ENCODE results near the gene NF1. TPM values are rescaled to one million over a fixed set of nuclear protein-coding genes. Genes with fewer than 3 reads are reported as not detected.
"Not testable (repeated sequence)": the region's sequence is repeated elsewhere in the genome, so short reads cannot be mapped to it uniquely, and the experiment has no call there.

NF1 gene
- total RNA-seq, 1 experiment from 2014 or later = 57.0 TPM

GRCh38 chr17:31064707-31065106 lies 30.1 kb upstream of the NF1 start:
- H3K4me3 ChIP-seq = no peak overlapping the region
- no peak for DNase-seq
- no peaks in the 10 kb centered on the region for H3K36me3 ChIP-seq
- H3K4me1 ChIP-seq = peaks cover 15% of the 10 kb centered on the region
- H3K27me3 ChIP-seq = no peaks in the 10 kb centered on the region
- H3K9me3 ChIP-seq (replicated peaks) = peaks cover 4% of the 10 kb centered on the region; the same call in 1 of the 2 replicates
- no peak overlapping the region for H3K27ac ChIP-seq

- peak; percentile 30 to 82 for DNase-seq
- Histone ChIP-seq H3K4me3 (no peak overlapping the region), H3K27ac (peak overlapping the region; percentile 94), H3K9me3 (replicated peaks) (peaks cover 4% of the 10 kb centered on the region; the same call in 1 of the 2 replicates), H3K36me3 (no peaks in the 10 kb centered on the region), H3K4me1 (peaks cover 22% of the 10 kb centered on the region), H3K27me3 (no peaks in the 10 kb centered on the region)
Measured at GRCh38 chr17:31067691-31068184, 27.0 kb upstream of the NF1 start.

DNA sequence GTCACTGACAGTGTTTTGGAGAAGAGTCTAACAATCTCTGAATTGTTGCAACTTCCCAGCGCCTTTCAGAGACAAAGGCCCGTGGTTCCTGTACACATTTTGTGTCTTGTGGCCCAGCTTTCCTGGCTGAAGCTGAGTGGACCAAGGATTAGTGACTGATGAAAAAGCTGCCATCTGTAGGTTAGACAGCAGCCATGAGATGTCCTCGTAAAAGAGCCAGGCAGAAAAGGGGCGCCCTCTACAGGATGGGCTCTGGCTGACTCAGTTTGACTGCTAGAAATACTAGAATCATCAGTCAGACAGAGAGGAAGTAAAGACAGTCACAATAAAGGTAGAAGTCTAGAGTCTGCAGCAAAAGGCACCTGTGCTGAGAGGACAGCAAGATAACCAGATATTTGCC lies 26.5 kb upstream of the NF1 start:
- peaks cover 22% of the 10 kb centered on the region for H3K4me1 ChIP-seq
- H3K27me3 ChIP-seq = no peaks in the 10 kb centered on the region
- peaks cover 4% of the 10 kb centered on the region; the same call in 1 of the 2 replicates for H3K9me3 ChIP-seq (replicated peaks)
- no peak overlapping the region for H3K4me3 ChIP-seq
- H3K36me3 ChIP-seq = no peaks in the 10 kb centered on the region
- H3K27ac ChIP-seq = peak overlapping the region; percentile 94
- DNase-seq = peak; percentile 69 to 79

- Histone ChIP-seq H3K27ac (no peak overlapping the region), H3K4me1 (peaks cover 25% of the 10 kb centered on the region), H3K4me3 (no peak overlapping the region), H3K36me3 (no peaks in the 10 kb centered on the region), H3K27me3 (no peaks in the 10 kb centered on the region), H3K9me3 (replicated peaks) (no peaks in the 10 kb centered on the region)
- peak in 1 of 2 experiments; percentile 24 for DNase-seq
Measured at GRCh38 chr17:31072186-31072585, 22.6 kb upstream of the NF1 start.

GRCh38 chr17:31073411-31073810 lies 21.4 kb upstream of the NF1 start:
- H3K27ac ChIP-seq = no peak overlapping the region
- no peaks in the 10 kb centered on the region for H3K27me3 ChIP-seq
- H3K9me3 ChIP-seq (replicated peaks) = no peaks in the 10 kb centered on the region
- H3K36me3 ChIP-seq = no peaks in the 10 kb centered on the region
- H3K4me3 ChIP-seq = no peak overlapping the region
- H3K4me1 ChIP-seq = peaks cover 13% of the 10 kb centered on the region
- no peak for DNase-seq

GRCh38 chr17:31074772-31075555 lies 19.8 kb upstream of the NF1 start:
- no peak overlapping the region for H3K27ac ChIP-seq
- H3K36me3 ChIP-seq = no peaks in the 10 kb centered on the region
- no peaks in the 10 kb centered on the region for H3K9me3 ChIP-seq (replicated peaks)
- peak; percentile 55 to 60 for DNase-seq
- no peak overlapping the region for H3K4me3 ChIP-seq
- no peaks in the 10 kb centered on the region for H3K27me3 ChIP-seq
- H3K4me1 ChIP-seq = peaks cover 10% of the 10 kb centered on the region; the same call in 1 of the 2 replicates

DNA sequence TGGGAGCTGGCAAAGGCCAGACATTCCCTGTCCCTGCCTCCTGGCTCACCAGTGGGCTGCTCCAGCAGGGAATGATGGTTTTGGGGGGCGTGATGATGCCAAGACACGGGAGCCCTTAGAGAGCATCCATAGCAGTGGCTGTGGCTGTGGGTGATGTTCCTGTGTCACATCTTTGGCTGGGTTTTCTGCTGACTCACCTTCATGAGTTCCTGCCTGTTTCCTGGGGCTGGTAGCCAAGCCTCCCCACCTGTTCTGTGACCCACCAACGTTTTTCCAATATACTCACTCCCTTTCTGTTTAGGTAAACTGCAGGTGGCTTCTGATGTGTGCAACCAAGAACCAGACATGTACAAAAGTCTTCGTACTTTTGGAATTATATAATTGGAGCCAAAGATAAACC lies 16.5 kb upstream of the NF1 start:
- Histone ChIP-seq H3K4me1 (peaks cover 3% of the 10 kb centered on the region; the same call in 1 of the 2 replicates), H3K4me3 (no peak overlapping the region), H3K27me3 (no peaks in the 10 kb centered on the region), H3K27ac (no peak overlapping the region), H3K36me3 (no peaks in the 10 kb centered on the region), H3K9me3 (replicated peaks) (no peaks in the 10 kb centered on the region)
- no peak for DNase-seq

DNA sequence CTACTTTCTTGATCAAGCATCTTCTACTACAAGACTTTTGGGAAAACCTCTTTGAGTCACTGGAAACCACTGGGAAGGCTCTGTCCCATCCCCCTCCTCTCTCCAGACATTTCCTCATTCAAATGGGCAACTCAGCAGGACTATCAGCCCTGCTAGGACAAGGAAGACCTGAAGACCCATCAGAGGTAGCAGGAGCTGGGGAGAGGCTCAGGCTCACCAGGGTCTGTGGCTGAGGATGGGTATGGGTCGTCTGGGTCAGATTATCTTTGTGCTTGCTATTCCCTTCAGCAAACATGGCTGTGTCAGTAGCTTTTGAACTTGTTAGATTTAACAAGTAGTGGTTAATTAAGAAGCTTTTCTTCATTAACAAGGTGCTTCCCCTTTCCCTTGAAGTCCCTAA lies 15.0 kb upstream of the NF1 start:
- H3K9me3 ChIP-seq (replicated peaks) = no peaks in the 10 kb centered on the region
- no peaks in the 10 kb centered on the region for H3K4me1 ChIP-seq
- no peak overlapping the region for H3K27ac ChIP-seq
- H3K4me3 ChIP-seq = no peak overlapping the region
- DNase-seq = no peak
- H3K36me3 ChIP-seq = no peaks in the 10 kb centered on the region
- H3K27me3 ChIP-seq = no peaks in the 10 kb centered on the region

DNA sequence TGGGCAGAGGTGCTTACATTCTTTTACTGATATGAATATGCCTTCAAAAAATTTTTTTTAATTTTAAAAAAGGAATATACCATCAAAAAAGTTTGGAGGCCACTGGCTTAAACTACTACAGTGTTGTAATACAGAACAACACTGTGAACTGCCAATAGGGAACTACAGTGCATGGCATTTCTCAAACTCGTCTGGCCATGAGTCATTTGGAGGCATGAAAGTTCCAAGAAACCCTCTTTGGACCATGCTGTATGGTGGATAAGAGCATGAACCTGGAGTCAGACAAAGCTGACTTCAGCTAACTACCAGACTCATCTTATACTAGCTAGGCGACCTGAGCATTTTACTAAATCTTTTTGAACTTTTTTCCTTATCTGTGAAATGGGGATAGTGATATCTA lies 9.2 kb upstream of the NF1 start:
- Histone ChIP-seq H3K4me3 (no peak overlapping the region), H3K9me3 (replicated peaks) (no peaks in the 10 kb centered on the region), H3K27me3 (no peaks in the 10 kb centered on the region), H3K27ac (no peak overlapping the region), H3K4me1 (no peaks in the 10 kb centered on the region), H3K36me3 (no peaks in the 10 kb centered on the region)
- DNase-seq = no peak

DNA sequence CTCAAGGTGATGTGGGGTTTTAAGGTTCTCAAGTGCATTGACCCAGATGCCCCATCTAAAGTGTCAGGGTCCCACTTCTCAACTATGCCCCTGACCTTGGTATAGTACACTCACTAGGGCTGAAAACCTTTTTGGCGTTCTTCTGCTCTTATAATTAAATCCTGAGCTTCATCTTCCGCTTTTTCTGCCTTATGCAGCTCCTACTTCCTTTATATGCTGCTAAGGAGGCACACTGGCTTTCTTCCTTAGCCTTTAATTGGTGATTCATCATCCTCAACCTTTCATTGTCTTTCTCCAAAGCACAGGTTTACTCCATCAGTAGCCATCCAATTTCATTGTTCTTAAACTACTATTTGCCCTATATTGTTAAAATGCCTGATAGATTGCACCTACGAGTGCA lies 5.3 kb upstream of the NF1 start:
- H3K4me3 ChIP-seq = no peak overlapping the region
- peaks cover 5% of the 10 kb centered on the region; the same call in 1 of the 2 replicates for H3K4me1 ChIP-seq
- no peaks in the 10 kb centered on the region for H3K27me3 ChIP-seq
- no peak overlapping the region for H3K27ac ChIP-seq
- no peaks in the 10 kb centered on the region for H3K9me3 ChIP-seq (replicated peaks)
- DNase-seq = no peak
- H3K36me3 ChIP-seq = no peaks in the 10 kb centered on the region

GRCh38 chr17:31090650-31091049 lies 4.1 kb upstream of the NF1 start:
- H3K36me3 ChIP-seq; DNase-seq; H3K4me3 ChIP-seq; H3K4me1 ChIP-seq; H3K27me3 ChIP-seq; H3K27ac ChIP-seq; H3K9me3 ChIP-seq (replicated peaks): not testable (repeated sequence)

GRCh38 chr17:31092475-31093064 lies 2.2 kb upstream of the NF1 start:
- no peak overlapping the region for H3K27ac ChIP-seq
- H3K4me1 ChIP-seq = peaks cover 13% of the 10 kb centered on the region
- DNase-seq = no peak
- H3K9me3 ChIP-seq (replicated peaks) = no peaks in the 10 kb centered on the region
- H3K36me3 ChIP-seq = no peaks in the 10 kb centered on the region
- no peaks in the 10 kb centered on the region for H3K27me3 ChIP-seq
- no peak overlapping the region for H3K4me3 ChIP-seq

GRCh38 chr17:31093866-31094599 lies 744 bp upstream of the NF1 start:
- DNase-seq = no peak
- peak overlapping the region; percentile 98 for H3K4me3 ChIP-seq
- peak overlapping the region; percentile 95 for H3K27ac ChIP-seq
- peaks cover 13% of the 10 kb centered on the region for H3K4me1 ChIP-seq
- H3K9me3 ChIP-seq (replicated peaks) = no peaks in the 10 kb centered on the region
- no peaks in the 10 kb centered on the region for H3K27me3 ChIP-seq
- H3K36me3 ChIP-seq = no peaks in the 10 kb centered on the region; the same call in 1 of the 2 replicates

DNA sequence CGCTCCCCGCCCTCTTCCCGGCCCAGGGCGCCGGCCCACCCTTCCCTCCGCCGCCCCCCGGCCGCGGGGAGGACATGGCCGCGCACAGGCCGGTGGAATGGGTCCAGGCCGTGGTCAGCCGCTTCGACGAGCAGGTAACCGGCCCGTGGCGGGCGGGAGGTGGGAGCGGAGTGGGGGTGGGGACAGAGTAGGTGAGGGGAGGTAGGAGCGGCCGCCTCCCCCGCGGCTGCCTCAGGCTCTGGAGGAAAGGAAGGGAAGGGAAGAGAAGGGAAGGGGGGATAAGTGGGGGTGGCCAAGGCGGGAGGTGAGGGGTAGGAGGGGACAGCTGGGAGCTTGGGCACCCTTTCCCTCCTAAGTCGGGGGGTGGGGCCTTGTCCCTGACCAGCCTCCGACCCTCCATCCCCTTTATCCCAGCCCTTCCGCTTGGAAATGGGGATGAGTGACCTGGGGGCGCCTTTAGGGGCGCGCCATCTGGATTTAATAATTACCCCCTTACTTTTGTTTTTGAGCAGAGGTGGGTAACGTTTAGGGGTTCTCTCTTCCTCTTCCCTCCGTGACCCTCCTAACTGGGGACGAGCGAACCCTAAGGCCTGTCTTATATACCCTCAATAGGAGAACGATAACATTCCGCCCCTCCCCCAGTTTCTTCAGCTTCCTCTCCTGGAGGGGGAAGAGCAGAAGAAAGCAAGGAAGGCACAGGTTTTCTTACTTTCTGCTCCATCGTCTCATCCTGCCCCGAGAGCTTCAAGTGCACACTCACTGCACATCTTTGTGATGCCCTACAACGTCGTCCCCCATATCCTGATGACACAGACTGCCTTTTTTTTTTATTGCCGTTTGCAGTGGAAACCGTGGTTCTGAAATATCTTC lies 694 bp downstream of the NF1 start:
- peak overlapping the region; percentile 95 for H3K27ac ChIP-seq
- no peaks in the 10 kb centered on the region for H3K27me3 ChIP-seq
- DNase-seq = peak; percentile 92 to 93
- H3K9me3 ChIP-seq (replicated peaks) = no peaks in the 10 kb centered on the region
- H3K4me3 ChIP-seq = peak overlapping the region; percentile 98
- peaks cover 4% of the 10 kb centered on the region for H3K36me3 ChIP-seq
- H3K4me1 ChIP-seq = peaks cover 13% of the 10 kb centered on the region

All from SJCRH30 (cell line).